Stimulated activated CD8-positive, alpha-beta memory T cell treated with anti-CD3 and anti-CD28 coated beads, Interleukin-4, amount 100 ng/mL, for 24 hours (primary cell): ENCODE measurements around the gene FAM53B.
A peak's percentile ranks its signal among the peaks of the same experiment; 100 is the strongest.

Experiments used
- DNase-seq: peaks from one replicate; pipeline ENCODE4 v3.0.0-alpha.2; 2020; ENCODE audit warnings: low read depth

FAM53B gene

GRCh38 chr10:124728071-124728829, 15.9 kb downstream of the FAM53B start:
- DNase-seq: no peak

- no peak for DNase-seq
These were observed 16.7 kb downstream of the FAM53B start for GRCh38 chr10:124727361-124727960.

- no peak for DNase-seq
These were observed 18.4 kb downstream of the FAM53B start for GRCh38 chr10:124725791-124726190.

GRCh38 chr10:124725171-124725631, 19.0 kb downstream of the FAM53B start:
- DNase-seq: no peak

GRCh38 chr10:124724279-124725027, 19.7 kb downstream of the FAM53B start:
- no peak for DNase-seq

GRCh38 chr10:124723826-124724225, 20.4 kb downstream of the FAM53B start:
- no peak for DNase-seq

GRCh38 chr10:124722798-124723783, 21.1 kb downstream of the FAM53B start:
- no peak for DNase-seq

GRCh38 chr10:124721330-124722045, 22.7 kb downstream of the FAM53B start:
- DNase-seq: no peak

- no peak for DNase-seq
These were observed 24.8 kb downstream of the FAM53B start for GRCh38 chr10:124719213-124719851.

- DNase-seq: peak; percentile 56
These were observed 26.1 kb downstream of the FAM53B start for GRCh38 chr10:124717911-124718741.

GRCh38 chr10:124717041-124717757, 27.0 kb downstream of the FAM53B start:
- DNase-seq: no peak

GRCh38 chr10:124716369-124716768, 27.8 kb downstream of the FAM53B start:
- DNase-seq: no peak

- no peak for DNase-seq
These were observed 28.7 kb downstream of the FAM53B start for GRCh38 chr10:124715439-124715838.

GRCh38 chr10:124713679-124714255, 30.4 kb downstream of the FAM53B start:
- DNase-seq: no peak

GRCh38 chr10:124712704-124713407, 31.3 kb downstream of the FAM53B start:
- no peak for DNase-seq

GRCh38 chr10:124711145-124711544, 33.0 kb downstream of the FAM53B start:
- no peak for DNase-seq

GRCh38 chr10:124710266-124710881, 33.8 kb downstream of the FAM53B start:
- no peak for DNase-seq
